ENCODE measurements around the gene SLC25A53. TPM values are rescaled to one million over a fixed set of nuclear protein-coding genes. Genes with fewer than 3 reads are reported as not detected.
"Not testable (repeated sequence)": the region's sequence is repeated elsewhere in the genome, so short reads cannot be mapped to it uniquely, and the experiment has no call there.

SLC25A53 gene
- total RNA-seq, 1 donor from 2014 or later: 10.8 TPM

GRCh38 chrX:104075778-104076445, 80.9 kb downstream of the SLC25A53 start, which contains the start of gene TMSB15C:
TSS of gene TMSB15C (minus strand) at chrX:104076236.
- DNase-seq (ENCODE audit: low spot score): not testable (repeated sequence)

DNA sequence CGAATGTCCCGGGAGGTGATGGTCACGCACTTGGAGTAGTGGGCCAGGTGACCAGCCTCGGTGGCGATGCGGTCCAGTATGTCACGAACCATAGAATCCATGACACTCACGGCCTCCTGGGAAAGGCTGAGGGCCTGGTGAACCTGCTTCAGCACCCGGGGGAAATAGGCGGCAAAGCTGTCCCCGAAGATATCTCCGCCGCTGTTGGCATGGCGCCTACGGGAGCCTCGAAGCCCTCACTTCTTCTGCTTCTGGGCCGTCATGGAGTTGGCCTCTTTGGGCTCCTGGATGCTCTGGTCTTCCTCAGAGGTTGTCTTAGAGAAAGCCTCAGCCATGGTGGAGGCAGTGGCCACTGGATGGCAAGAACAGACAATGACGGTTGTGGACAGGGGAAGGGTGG, 94.2 kb downstream of the SLC25A53 start:
- not testable (repeated sequence) for DNase-seq (ENCODE audit: low spot score)

GRCh38 chrX:104054956-104055355, 101.9 kb downstream of the SLC25A53 start:
- DNase-seq (ENCODE audit: low spot score): not testable (repeated sequence)

Other genes with a start within 250 kb of the SLC25A53 start
- 1.7 TPM for gene TMSB15B, start 194.4 kb downstream of the SLC25A53 start, total RNA-seq
- not detected for gene H2BW1, start 143.3 kb downstream of the SLC25A53 start, total RNA-seq
- not detected for gene H2BW2, start 117.1 kb downstream of the SLC25A53 start, total RNA-seq
- gene TMSB15C, start 80.8 kb downstream of the SLC25A53 start, total RNA-seq: 0.19 TPM
- not detected for gene ZCCHC18, start 44.5 kb downstream of the SLC25A53 start, total RNA-seq
- gene FAM199X, start 9.4 kb upstream of the SLC25A53 start, total RNA-seq: 44.8 TPM
- gene ESX1, start 97.9 kb upstream of the SLC25A53 start, total RNA-seq: not detected

All from mesenteric fat pad (tissue), 1 donor.